UCSD-AML1 (cell line): ENCODE results near the gene ZNF804A.

Experiments used
- DNase-seq: peaks from one replicate; lab custom pipeline; 2025; ENCODE audit not compliant: unreplicated experiment; lab: John Stamatoyannopoulos, UW

Gene ZNF804A

DNA sequence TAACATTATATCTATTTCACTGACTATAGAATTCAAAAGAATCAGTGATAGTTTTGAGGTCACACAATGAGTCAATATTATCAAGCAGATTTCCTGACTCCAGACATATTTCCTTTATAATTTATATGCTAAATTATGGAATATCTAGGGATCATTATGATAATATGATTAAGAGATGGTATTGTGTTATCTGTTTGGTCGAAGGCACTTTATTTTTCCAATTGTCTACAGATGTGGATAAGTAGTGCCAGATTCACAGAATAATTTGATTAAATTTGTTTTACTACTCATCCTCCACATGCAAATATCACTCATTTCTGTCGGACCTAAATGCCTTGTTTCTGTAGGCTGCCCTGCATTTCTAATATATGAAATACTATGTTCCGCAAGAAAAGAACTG, 4.4 kb downstream of the ZNF804A start:
- no peak for DNase-seq

- no peak for DNase-seq
Observed at GRCh38 chr2:184610891-184611290, 12.6 kb downstream of the ZNF804A start.

- DNase-seq, result no peak
Observed at GRCh38 chr2:184611361-184612085, 13.2 kb downstream of the ZNF804A start.

- DNase-seq, result no peak
Observed at GRCh38 chr2:184620367-184620766, 22.0 kb downstream of the ZNF804A start.

DNA sequence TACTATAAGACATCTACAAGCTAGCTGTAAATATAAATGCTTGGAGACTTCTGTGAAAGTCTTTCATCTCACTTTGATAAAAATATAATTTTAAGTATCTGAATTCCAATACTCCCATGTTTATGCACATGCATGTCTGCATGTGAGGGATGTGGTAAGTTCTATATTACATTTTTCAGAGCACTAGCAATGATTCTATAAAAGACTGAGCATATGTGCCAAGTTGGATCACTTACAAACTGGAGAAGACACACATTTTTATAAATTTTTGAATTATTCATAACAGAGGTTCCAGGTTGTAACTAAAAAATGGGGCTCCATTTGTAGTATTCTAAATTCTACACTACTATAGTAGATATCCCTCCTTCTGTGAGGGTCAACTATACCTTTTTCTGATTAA, 26.0 kb downstream of the ZNF804A start:
- DNase-seq, result no peak

DNA sequence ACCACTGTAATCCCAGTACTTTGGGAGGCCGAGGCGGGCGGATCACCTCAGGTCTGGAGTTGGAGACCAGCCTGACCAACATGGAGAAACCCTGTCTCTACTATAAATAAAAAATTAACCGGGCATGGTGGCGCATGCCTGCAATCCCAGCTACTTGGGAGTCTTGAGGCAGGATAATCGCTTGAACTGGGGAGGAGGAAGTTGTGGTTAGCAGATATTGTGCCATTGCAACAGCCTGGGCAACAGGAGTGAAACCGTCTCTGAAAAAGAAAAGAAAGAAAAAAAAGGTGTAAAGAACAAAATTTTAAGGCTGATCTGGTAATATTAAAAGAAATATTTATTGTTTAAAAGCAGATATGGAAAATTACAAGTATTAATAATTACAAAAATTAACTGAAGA, 29.7 kb downstream of the ZNF804A start:
- DNase-seq, result peak; percentile 6

GRCh38 chr2:184633726-184634125, 35.4 kb downstream of the ZNF804A start:
- DNase-seq, result no peak

DNA sequence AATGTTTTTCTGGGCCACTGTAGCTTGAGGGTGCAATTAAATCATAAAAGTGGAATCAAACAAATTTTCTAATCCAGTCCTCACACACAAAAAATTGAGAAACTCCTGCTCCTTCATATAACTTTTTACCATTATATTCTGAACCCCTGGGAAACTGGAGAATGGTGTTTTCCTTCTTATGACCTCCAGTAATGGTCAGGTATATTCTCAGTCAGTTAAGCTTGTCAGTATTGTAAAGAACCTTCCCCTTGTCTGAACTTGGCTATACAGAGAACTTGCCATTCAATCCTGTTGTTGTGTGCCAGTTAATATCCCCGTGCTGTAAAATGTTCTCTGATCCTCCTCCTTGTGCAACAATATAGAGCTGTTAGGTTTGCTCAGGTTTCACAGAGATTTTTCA, 39.5 kb downstream of the ZNF804A start:
- DNase-seq, result no peak

GRCh38 chr2:184644685-184645084, 46.4 kb downstream of the ZNF804A start:
- DNase-seq, result no peak

GRCh38 chr2:184646177-184646576, 47.8 kb downstream of the ZNF804A start:
- DNase-seq, result peak; percentile 7

- no peak for DNase-seq
Observed at GRCh38 chr2:184646593-184646992, 48.3 kb downstream of the ZNF804A start.

GRCh38 chr2:184654945-184655344, 56.6 kb downstream of the ZNF804A start:
- no peak for DNase-seq

DNA sequence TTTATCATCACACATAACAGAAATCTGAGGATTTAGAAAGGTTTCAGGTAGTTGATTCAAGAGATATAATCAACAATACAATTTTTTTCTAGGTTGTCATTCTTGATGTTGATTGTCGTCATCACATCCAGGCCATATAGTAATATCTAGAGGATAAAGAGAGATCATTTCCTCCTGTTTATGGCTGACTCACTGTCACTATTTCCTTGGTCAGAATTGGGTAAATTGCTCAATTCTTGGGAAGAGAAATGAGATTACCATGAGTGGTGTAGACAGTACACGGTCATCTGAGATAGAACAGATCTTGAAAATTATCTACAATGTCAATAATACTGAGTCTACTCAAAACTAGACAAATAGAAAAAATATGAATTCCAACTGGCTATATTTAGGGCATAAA, 78.8 kb downstream of the ZNF804A start:
- no peak for DNase-seq

- DNase-seq, result peak; percentile 4
Observed at GRCh38 chr2:184679219-184680018, 81.1 kb downstream of the ZNF804A start.

GRCh38 chr2:184680825-184681224, 82.5 kb downstream of the ZNF804A start:
- peak; percentile 4 for DNase-seq

GRCh38 chr2:184681642-184682321, 83.5 kb downstream of the ZNF804A start:
- DNase-seq, result peak; percentile 3

DNA sequence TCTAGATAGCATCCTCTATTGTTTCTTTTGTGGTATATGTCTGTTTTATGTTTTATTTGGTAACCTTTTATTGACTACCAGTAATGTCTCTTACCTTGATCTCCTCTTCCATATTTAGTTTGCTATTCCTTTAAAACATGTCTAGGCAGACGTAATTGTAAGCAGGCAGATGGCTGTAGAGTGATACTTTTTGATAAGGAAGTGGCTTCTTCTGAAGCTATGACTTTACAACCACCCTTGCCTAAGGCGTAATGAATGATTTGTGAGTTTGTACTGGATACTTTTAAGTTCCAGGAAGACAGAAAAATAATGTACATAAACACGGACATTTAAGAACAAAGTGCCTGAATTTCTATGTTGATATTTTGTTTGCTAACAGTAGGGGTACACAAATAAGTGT, 85.6 kb downstream of the ZNF804A start:
- DNase-seq, result no peak

DNA sequence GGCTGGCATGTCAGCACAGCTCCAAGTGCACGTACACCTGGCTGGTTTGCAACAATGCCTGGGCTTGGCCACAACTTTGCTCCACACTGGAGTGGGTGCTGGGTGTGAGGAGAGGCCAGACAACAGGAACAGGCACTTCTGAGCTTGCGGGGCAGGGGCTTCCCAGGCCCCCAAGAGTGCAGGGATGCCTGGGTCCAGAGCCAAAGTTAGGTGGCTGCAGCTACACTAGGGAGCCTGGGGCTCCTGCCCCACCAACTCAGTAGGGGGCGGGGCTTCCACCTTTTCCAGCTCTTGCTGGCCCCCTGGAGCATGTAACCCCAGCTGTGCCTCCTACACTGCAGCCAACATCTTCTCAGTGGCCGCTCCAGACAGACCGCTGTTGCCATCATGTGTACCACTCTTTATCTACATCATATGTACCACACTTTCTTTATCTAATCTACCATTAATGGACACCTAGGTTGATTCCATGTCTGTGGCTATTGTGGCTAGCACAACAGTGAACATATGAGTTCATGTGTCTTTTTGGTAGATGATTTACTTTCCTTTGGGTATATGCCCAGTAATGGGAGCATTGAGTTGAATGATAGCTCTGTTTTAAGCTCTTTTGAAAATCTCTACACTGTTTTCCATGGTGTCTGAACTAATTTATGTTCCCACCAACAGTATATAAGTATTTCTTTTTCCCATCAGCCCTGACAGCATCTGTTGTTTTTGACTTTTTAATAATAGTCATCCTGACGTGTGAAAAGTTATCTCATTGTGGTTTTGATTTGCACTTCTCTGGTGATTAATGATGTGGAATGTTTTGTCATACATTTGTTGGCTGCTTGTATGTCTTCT, 87.9 kb downstream of the ZNF804A start:
- no peak for DNase-seq

DNA sequence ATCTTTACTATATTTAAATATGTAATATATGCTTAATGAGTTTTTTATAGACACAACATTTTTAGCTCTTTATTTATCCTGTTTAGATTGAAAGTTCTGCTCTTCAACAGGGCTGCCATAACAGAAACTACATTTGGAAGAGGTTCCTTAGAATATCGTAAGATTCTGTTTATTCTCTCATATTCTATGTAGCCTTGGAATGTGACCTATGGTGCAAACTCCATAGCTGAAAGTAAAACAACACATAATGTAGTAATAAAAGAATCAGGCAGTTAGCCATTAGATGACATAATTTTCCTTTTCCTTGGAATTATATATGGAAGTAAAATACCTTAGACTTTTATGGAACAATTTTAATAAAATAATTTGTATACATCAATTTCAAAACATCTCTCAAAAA, 91.3 kb downstream of the ZNF804A start:
- no peak for DNase-seq

- DNase-seq, result no peak
Observed at GRCh38 chr2:184692141-184692734, 93.9 kb downstream of the ZNF804A start.

GRCh38 chr2:184696644-184697043, 98.3 kb downstream of the ZNF804A start:
- no peak for DNase-seq
